C4-2B (cell line): ENCODE data around the gene ACBD6.

Source experiments
- ZFX ChIP-seq: fragments of 450-650 bp; IDR thresholded peaks from 2 replicates; pipeline ENCODE4 v1.6.1; 2017
- TF ChIP-seq, protein P1 (sequence below): fragments of 450-650 bp; conservative IDR thresholded peaks from 2 replicates; pipeline ENCODE4 v1.5.1; 2017; ENCODE audit warnings: mild to moderate bottlenecking

DNA sequence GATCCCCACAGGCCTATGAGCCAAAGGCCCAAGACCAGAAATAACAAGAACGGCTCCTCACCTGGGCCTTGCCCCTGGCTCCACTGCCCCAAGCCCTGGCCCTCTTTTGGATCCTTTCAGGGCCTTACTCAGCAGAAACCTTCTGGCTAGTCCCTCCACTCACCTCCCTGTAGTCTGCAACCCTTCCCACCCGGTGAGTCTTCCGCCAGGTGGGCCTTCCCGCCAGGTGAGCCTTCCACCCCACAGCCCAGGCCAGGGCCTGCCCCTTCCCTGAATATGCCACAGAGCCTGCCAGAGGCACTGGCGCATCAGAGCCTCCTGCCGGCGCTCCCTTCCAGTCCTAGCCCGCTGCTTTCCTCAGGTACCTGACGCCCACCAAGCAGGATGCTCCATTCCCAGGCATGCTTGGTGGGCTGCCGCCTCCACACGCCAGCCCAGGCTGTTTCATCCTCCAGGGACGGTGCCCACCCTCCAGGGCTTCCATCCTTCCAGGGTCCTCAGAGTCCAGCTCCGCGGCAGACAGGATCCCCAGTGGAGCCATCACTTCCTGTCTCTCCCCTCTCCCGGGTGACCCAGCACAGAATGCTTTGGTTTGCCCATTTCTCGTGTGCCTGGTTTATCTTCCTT is 251.4 kb downstream of the ACBD6 start:
- no peak for TF ChIP-seq ZFX
- TF ChIP-seq, protein P1, sequence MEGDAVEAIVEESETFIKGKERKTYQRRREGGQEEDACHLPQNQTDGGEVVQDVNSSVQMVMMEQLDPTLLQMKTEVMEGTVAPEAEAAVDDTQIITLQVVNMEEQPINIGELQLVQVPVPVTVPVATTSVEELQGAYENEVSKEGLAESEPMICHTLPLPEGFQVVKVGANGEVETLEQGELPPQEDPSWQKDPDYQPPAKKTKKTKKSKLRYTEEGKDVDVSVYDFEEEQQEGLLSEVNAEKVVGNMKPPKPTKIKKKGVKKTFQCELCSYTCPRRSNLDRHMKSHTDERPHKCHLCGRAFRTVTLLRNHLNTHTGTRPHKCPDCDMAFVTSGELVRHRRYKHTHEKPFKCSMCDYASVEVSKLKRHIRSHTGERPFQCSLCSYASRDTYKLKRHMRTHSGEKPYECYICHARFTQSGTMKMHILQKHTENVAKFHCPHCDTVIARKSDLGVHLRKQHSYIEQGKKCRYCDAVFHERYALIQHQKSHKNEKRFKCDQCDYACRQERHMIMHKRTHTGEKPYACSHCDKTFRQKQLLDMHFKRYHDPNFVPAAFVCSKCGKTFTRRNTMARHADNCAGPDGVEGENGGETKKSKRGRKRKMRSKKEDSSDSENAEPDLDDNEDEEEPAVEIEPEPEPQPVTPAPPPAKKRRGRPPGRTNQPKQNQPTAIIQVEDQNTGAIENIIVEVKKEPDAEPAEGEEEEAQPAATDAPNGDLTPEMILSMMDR = no peak
